T-helper 9 cell (primary cell): Measurements from ENCODE around the gene HSPA1B.
"Not testable (repeated sequence)": the region's sequence is repeated elsewhere in the genome, so short reads cannot be mapped to it uniquely, and the experiment has no call there.

Source experiments
- DNase-seq: peaks from one replicate; pipeline ENCODE4 v3.0.0-alpha.2; 2020

The HSPA1B gene

GRCh38 chr6:31829633-31830283 lies 2.2 kb downstream of the HSPA1B start:
- no peak for DNase-seq

- no peak for DNase-seq
Measured at GRCh38 chr6:31830886-31831335, 3.4 kb downstream of the HSPA1B start.

GRCh38 chr6:31831350-31832215 lies 4.0 kb downstream of the HSPA1B start:
- DNase-seq, result no peak

- DNase-seq, result peak; percentile 71
Measured at GRCh38 chr6:31834367-31835250, 7.1 kb downstream of the HSPA1B start.

- no peak for DNase-seq
Measured at GRCh38 chr6:31836047-31836473, 8.5 kb downstream of the HSPA1B start.

GRCh38 chr6:31836474-31837368 lies 9.2 kb downstream of the HSPA1B start:
- no peak for DNase-seq

GRCh38 chr6:31837369-31838113 lies 10.0 kb downstream of the HSPA1B start:
- no peak for DNase-seq

- not testable (repeated sequence) for DNase-seq
Measured at GRCh38 chr6:31838114-31838553, 10.6 kb downstream of the HSPA1B start.

- DNase-seq, result no peak
Measured at GRCh38 chr6:31838968-31839367, 11.4 kb downstream of the HSPA1B start.

GRCh38 chr6:31839779-31840126 lies 12.2 kb downstream of the HSPA1B start:
- not testable (repeated sequence) for DNase-seq

GRCh38 chr6:31842053-31842452 lies 14.5 kb downstream of the HSPA1B start:
- DNase-seq, result no peak

GRCh38 chr6:31844507-31844906 lies 17.0 kb downstream of the HSPA1B start:
- no peak for DNase-seq

GRCh38 chr6:31847276-31847978 lies 19.9 kb downstream of the HSPA1B start:
- no peak for DNase-seq

GRCh38 chr6:31850765-31851484 lies 23.4 kb downstream of the HSPA1B start:
- no peak for DNase-seq

GRCh38 chr6:31851485-31851832 lies 23.9 kb downstream of the HSPA1B start:
- no peak for DNase-seq

- not testable (repeated sequence) for DNase-seq
Measured at GRCh38 chr6:31851980-31852718, 24.6 kb downstream of the HSPA1B start.

- DNase-seq, result not testable (repeated sequence)
Measured at GRCh38 chr6:31857774-31858173, 30.2 kb downstream of the HSPA1B start.

GRCh38 chr6:31858707-31859106 lies 31.2 kb downstream of the HSPA1B start:
- no peak for DNase-seq

GRCh38 chr6:31859923-31860322 lies 32.4 kb downstream of the HSPA1B start:
- DNase-seq, result no peak
